ENCODE measurements around the gene DHCR7. TPM values are rescaled to one million over a fixed set of nuclear protein-coding genes. Genes with fewer than 3 reads are reported as not detected.
"Not testable (repeated sequence)": the region's sequence is repeated elsewhere in the genome, so short reads cannot be mapped to it uniquely, and the experiment has no call there.

DHCR7 gene
- total RNA-seq, 4 donors from 2014 or later = 2.5 to 7.3 (median 5.9) TPM

DNA sequence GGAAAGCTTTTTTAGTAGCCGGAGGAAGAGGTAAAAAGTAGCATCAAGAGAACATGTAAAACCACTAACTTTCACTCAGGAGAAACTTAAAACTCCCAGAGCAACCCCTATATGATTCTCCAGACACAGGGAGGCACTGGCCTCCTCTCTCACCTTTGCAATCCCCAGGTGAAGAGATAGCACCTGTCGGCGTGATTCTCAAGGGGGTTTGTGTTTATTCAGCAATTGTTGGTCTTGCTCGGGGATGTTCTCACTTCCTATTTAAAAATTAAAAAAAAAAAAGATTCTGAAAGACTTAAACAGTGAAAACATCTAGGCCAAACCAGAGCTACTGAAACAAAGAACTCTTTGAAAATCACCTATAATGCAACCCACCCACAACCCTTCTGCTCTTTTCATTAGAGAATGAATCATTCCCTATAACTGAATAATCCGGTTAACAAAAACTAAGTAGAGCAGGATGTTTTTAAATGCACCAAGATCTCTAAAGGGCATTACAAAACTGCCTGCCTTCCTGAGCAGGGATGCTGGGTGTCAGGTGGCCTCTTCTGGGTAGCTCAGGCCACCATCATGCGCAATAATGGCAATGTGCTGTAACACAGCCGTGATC, 24.9 kb downstream of the DHCR7 start:
- Histone ChIP-seq H3K36me3 (no peaks in the 10 kb centered on the region), H3K9me3 (no peaks in the 10 kb centered on the region), H3K27me3 (no peaks in the 10 kb centered on the region), H3K4me3 (no peak overlapping the region), H3K4me1 (no peaks in the 10 kb centered on the region), H3K27ac (no peak overlapping the region)
- no peak for TF ChIP-seq CTCF (IDR thresholded peaks at IDR 0.05 in 4 of 5, conservative IDR thresholded peaks at IDR 0.05 in 1 of 5)
- no peak for TF ChIP-seq POLR2A (IDR thresholded peaks at IDR 0.05)
- DNase-seq = no peak
- intact Hi-C loops (cut with DNase I; ENCODE audit: low total_unique reads) = loop anchor here (10.0 kb wide), 1 partner anchor 58 kb away; no protein-coding TSS in a partner anchor
- ATAC-seq = no peak
- in situ Hi-C loops (cut with MboI; ENCODE audit: low sequenced_read_pairs in 4 of 4) = no loop called here

DNA sequence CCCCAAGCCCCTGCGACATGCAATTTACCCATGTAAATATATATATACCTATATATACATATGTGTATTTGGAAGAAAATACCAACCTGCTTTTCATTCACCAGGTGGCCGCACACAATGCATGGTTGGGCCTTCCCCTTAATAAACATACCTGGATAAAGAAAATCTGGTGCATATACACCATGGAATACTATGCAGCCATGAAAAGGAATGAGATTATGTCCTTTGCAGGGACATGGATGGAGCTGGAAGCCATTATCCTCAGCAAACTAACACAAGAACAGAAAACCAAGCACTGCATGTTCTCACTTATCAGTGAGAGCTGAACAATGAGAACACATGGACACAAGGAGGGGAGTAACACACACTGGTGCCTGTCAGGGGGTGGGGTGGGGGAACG, 25.9 kb downstream of the DHCR7 start:
- H3K9me3 ChIP-seq; ATAC-seq; H3K27me3 ChIP-seq; H3K27ac ChIP-seq; H3K4me1 ChIP-seq; H3K36me3 ChIP-seq; in situ Hi-C loops (cut with MboI; ENCODE audit: low sequenced_read_pairs in 4 of 4); DNase-seq; H3K4me3 ChIP-seq: not testable (repeated sequence)
- intact Hi-C loops (cut with DNase I; ENCODE audit: low total_unique reads) = loop anchor here (10.0 kb wide), 1 partner anchor 58 kb away; no protein-coding TSS in a partner anchor

GRCh38 chr11:71421392-71421950, 26.7 kb downstream of the DHCR7 start:
- Histone ChIP-seq H3K9me3 (no peaks in the 10 kb centered on the region), H3K36me3 (no peaks in the 10 kb centered on the region), H3K4me1 (no peaks in the 10 kb centered on the region), H3K27me3 (no peaks in the 10 kb centered on the region), H3K4me3 (no peak overlapping the region), H3K27ac (no peak overlapping the region)
- intact Hi-C loops (cut with DNase I; ENCODE audit: low total_unique reads) = loop anchor here (10.0 kb wide), 1 partner anchor 57 kb away; no protein-coding TSS in a partner anchor
- ATAC-seq = no peak
- DNase-seq = no peak
- TF ChIP-seq CTCF (IDR thresholded peaks at IDR 0.05 in 4 of 5, conservative IDR thresholded peaks at IDR 0.05 in 1 of 5) = no peak
- no peak for TF ChIP-seq POLR2A (IDR thresholded peaks at IDR 0.05)
- in situ Hi-C loops (cut with MboI; ENCODE audit: low sequenced_read_pairs in 4 of 4) = no loop called here

DNA sequence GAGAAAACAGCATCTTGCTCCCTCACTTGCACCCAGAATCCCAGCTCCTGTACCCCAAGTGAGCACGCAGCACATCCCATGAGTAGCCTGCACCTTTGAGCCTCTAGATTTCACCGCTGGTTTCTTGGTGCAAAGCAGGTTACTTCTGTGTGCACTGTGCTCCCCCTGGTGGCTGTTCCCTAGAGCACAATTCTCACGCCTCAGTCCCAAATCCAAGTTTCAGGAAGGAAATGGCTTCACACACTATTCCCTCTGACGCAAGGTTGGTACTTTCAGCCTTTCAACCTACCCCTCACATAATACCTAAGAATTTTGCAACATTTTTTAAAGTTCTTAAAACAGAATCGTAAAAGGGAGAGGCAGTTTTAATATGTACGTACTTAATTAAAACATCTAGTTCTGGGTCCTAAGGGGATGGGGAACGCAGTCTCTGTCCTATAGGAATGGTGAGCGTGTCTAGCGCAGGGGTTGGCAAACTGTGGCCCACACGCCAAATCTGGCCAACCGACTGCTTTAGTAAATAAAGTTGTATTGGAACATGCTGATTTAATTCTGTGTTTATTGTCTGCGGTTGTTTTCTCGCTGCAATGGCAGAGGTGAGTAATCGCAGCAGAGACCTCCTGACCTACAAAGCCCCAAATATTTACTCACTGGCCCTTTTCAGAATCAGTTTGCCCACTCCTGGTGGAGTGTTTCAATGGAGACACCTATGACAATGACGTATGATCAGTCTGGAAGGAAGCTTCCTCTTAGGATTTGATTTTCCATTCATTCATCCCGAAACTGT, 27.5 kb downstream of the DHCR7 start:
- TF ChIP-seq POLR2A (IDR thresholded peaks at IDR 0.05) (no peak), CTCF (IDR thresholded peaks at IDR 0.05 in 4 of 5, conservative IDR thresholded peaks at IDR 0.05 in 1 of 5) (peak in 3 of 5 experiments; percentile 35 to 45 (median 39))
- Histone ChIP-seq H3K4me1 (no peaks in the 10 kb centered on the region), H3K4me3 (no peak overlapping the region), H3K36me3 (no peaks in the 10 kb centered on the region), H3K27me3 (no peaks in the 10 kb centered on the region), H3K9me3 (no peaks in the 10 kb centered on the region), H3K27ac (no peak overlapping the region)
- in situ Hi-C loops (cut with MboI; ENCODE audit: low sequenced_read_pairs in 4 of 4) (no loop called here), intact Hi-C loops (cut with DNase I; ENCODE audit: low total_unique reads) (loop anchor here (10.0 kb wide), 1 partner anchor 56 kb away; no protein-coding TSS in a partner anchor)
- ATAC-seq = no peak
- no peak for DNase-seq

GRCh38 chr11:71418643-71419042, 29.6 kb downstream of the DHCR7 start:
- TF ChIP-seq POLR2A (IDR thresholded peaks at IDR 0.05) (no peak), CTCF (IDR thresholded peaks at IDR 0.05 in 4 of 5, conservative IDR thresholded peaks at IDR 0.05 in 1 of 5) (no peak)
- no peaks in the 10 kb centered on the region for H3K27me3 ChIP-seq
- DNase-seq = no peak
- intact Hi-C loops (cut with DNase I; ENCODE audit: low total_unique reads) = no loop called here
- no peaks in the 10 kb centered on the region for H3K36me3 ChIP-seq
- no peaks in the 10 kb centered on the region for H3K4me1 ChIP-seq
- no peaks in the 10 kb centered on the region for H3K9me3 ChIP-seq
- ATAC-seq = no peak
- no peak overlapping the region for H3K27ac ChIP-seq
- in situ Hi-C loops (cut with MboI; ENCODE audit: low sequenced_read_pairs in 4 of 4) = no loop called here
- no peak overlapping the region for H3K4me3 ChIP-seq
